Umbilical cord (tissue), 2 donors: ENCODE results near the gene HEATR5A. TPM values are rescaled to one million over a fixed set of nuclear protein-coding genes. Genes with fewer than 3 reads are reported as not detected.
"Not testable (repeated sequence)": the region's sequence is repeated elsewhere in the genome, so short reads cannot be mapped to it uniquely, and the experiment has no call there.

Experiments
- DNase-seq: peaks from one replicate; pipeline ENCODE4 v3.0.0-alpha.2; 2015; ENCODE audit warnings: low spot score
- total RNA-seq: library from RNA; depleted of rRNA; stranded (reverse); fragments of >200 nt; gene quantifications from one replicate; pipeline ENCODE4 v1.2.3, GENCODE V29; 2014; ENCODE audit warnings: low replicate concordance; ENCODE audit not compliant: insufficient read depth

The HEATR5A gene
- total RNA-seq, 1 donor from 2014 or later, result 55.6 TPM

DNA sequence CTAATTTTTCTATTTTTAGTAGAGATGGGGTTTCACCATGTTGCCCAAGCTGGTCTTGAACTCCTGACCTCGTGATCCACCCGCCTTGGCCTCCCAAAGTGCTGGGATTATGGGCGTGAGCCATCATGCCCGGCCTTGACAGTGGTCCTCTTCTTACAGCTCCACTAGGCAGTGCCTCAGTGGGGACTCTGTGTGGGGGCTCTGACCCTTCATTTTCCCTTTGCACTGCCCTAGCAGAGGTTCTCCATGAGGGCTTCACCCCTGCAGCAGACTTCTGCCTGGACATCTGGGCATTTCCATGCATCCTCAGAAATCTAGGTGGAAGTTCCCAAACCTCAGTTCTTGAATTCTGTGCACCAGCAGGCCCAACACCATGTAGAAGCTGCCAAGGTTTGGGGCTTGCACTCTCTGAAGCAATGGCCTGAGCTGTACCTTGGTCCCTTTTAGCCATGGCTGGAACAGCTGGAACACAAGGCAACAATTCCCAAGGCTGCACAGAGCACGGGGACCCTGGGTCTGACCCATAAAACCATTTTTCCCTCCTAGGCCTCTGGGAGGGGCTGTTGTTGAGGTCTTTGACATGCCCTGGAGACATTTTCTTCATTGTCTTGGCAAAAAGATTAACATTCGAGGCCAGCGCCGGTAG lies 90.4 kb downstream of the HEATR5A start:
- not testable (repeated sequence) for DNase-seq

GRCh38 chr14:31326111-31326510 lies 94.2 kb downstream of the HEATR5A start:
- DNase-seq, result no peak

DNA sequence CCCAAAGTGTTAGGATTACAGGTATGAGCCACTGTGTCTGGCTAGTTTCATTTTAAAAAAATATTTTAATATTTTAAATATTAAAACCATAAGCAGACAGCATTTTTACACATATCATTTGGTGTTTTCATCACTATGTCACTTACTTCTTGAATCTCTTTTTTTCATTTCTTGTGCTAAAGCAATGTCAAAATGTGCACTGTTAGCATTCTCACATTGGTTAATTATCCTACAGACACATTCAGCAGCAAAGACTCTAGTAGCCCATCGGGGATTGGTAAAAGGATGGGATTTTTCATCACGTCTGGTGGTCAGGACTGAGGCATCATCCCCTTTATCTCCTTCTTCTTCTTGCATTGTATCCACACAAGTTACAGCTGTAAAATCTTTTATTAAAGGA lies 96.9 kb downstream of the HEATR5A start:
- DNase-seq, result no peak

DNA sequence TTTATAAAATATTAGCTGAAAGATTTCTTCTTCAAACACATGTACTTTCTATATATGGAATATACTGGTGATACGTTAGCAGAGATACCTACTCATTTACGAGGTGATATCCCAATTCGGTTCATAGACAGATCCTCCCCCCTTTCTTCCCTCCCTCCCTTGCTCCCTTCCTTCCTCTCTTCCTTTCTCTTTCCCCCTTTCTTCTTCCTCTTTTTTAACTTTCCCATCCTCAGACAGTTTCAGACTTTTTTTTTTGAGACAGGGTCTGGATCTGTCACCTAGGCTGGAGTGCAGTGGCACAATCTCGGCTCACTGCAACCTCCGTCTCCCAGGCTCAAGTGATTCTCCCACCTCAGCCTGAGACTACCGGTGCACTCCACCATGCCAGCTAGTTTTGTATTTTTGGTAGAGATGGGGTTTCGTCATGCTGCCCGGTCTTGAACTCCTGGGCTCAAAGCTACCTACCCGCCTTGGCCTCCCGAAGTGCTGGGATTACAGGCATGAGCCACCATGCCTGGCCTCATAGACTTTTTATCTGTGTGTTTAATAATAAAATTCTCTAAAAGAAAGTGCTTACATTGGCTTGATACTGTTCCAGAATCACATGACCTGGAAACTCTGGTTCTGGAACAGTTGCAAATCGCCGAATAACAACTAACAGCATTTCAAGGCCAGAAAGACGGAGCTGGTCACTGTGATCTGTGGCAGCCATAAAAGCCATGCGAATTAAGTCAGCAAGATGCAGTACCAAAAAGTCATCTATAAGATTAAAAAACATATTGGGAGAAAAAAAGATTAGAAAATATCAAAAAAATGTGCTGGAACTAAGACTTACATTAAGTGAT lies 99.2 kb downstream of the HEATR5A start:
- DNase-seq, result peak; percentile 3

DNA sequence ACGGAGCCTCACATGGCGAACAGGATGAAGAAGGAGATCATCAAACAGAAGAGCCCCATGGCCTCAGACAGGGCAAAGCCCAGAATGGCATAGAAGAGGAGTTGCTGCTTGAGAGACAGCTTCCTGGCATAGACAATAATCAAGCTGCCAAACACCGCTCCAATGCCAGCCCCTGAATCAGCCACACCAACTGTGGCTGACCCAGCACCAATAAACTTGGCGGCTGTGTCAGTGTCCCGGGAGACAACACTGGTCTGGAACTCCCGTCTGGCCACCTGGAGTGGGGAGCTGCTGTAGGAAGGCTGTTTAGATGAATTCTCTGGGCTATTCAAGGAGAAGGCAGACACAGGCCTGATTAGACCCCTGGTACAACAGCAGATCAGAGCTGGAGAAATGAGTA lies 100.1 kb downstream of the HEATR5A start:
- DNase-seq, result no peak

- no peak for DNase-seq
Measured at GRCh38 chr14:31319701-31320100, 100.6 kb downstream of the HEATR5A start.

DNA sequence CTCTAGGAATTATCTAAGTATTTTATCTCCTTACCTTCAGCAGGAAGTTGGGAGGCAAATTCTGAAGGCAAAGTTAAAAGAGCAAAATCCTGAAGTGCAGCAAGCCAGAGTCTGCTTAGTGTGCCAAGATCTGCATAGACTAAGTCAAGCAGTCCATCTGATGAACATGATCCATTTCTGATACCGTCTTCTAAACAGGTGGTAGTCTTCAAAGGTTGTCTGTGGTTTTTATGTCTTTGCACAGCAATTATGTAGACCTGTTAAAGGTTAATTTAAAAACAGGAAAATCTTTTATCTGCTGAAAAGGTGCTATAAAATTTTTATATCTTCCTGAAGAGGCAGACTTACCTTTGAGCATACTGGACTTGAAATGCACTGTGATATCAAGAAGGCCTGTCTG lies 107.4 kb downstream of the HEATR5A start:
- DNase-seq, result no peak

- not testable (repeated sequence) for DNase-seq
Measured at GRCh38 chr14:31312370-31312769, 108.0 kb downstream of the HEATR5A start.

GRCh38 chr14:31307618-31308017 lies 112.7 kb downstream of the HEATR5A start:
- DNase-seq, result no peak

- DNase-seq, result no peak
Measured at GRCh38 chr14:31307198-31307597, 113.2 kb downstream of the HEATR5A start.

DNA sequence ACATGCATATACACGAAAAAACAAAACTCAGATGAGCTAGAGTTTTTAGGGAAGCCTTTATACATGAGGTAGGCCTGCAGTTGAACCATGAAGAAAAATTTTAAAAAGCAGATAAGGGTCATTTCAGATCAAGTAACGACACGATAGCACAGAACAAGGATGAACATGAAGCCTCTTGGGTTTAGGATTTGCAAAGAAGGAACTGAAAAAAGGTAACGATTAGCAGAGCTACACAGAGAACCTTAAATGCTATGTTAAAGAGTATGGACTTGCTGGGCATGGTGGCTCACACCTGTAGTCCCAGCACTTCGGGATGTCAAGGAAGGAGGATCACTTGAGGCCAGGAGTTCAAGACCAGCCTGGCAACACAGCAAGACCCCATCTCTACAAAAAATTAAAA lies 116.7 kb downstream of the HEATR5A start:
- DNase-seq, result no peak

DNA sequence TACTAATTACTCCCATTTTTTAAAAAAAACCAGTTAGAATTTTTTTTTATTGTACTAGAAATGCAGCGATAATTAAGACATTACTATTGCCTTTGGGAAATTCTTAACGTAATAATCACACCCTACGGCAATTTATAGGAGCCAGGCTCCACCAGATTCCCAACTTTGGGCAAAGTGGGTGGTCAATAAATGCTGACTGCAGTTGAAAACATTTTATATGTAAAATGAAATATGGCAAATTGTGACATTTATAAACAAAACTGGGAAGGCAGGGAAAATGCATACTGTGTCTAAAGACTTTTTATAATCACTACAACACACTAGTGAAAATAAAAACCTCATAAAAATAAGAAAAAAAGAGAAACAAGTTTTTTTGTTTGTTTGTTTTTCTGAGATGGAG lies 119.5 kb downstream of the HEATR5A start:
- DNase-seq, result no peak

- DNase-seq, result no peak
Measured at GRCh38 chr14:31300296-31300695, 120.1 kb downstream of the HEATR5A start.

DNA sequence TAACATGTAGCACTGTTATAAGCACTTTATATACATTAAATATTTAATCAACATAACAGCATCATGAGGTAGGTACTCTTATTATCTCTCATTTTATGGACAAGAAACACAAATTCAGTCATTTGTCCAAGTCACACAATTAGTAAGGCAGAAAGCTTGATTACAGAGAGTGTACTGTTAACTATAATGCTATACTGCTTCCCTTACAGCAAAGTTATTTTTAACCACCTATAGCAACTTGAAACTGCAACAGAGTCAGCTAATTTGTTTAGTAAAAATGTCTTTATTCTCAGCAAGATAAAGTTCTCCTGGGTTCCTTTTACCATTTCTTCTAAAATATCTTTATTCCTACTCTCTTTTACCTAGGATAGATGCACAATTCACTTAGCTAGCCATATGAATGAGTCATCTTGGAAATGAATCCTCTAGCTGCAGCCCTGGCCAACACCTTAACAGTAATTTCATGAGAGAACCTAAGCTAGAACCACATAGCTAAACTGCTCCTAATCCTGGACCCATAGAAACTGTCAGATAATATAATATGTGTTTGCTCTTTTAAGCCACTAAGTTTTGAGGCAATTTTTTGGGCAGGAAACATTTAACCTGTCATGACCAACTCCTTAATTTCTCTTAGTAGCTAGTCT lies 122.5 kb downstream of the HEATR5A start:
- DNase-seq, result no peak

DNA sequence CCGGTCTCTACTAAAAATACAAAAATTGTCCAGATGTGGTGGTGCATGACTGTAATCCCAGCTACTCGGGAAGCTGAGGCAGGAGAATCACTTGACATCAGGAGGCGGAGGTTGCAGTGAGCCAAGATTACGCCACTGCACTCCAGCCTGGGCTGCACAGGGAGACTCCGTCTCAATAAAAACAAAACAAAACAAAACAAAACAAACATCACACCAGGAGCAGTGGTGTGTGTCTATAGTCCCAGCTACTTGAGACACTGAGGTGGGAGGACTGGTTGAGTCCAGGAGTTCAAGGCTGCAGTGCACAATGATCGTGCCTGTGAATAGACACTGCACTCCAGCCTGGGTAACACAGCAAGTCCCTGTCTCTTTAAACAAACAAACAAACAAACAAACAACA lies 123.2 kb downstream of the HEATR5A start:
- DNase-seq, result no peak

DNA sequence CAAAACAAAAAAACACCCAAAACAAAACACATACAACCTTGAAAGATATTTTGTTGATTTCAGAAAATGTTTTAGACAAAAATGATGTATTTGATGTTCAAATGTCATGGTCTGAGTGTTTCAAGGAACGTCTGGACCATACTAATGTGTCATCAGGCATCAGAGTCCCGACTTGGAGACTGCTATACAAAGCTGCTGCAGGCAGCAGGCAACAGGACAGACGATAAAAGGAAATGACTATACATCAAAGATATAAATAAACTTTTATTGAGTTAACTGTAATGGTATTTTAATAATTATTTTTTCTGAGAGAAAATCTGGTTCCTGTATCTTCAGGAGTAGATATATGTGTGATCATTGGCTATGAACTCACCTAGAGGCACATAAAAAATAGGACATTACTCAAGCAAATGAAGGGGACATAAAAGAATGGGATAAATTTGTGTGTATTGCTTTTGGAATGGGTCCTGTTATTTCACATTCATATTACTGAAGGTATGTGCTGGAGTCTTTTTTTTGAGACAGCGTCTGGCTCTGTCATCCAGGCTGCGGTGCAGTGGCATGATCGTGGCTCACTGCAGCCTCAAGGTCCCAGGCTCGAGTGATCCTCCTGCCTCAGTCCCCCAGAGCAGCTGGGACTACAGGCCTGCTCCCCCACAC lies 125.5 kb downstream of the HEATR5A start:
- no peak for DNase-seq

DNA sequence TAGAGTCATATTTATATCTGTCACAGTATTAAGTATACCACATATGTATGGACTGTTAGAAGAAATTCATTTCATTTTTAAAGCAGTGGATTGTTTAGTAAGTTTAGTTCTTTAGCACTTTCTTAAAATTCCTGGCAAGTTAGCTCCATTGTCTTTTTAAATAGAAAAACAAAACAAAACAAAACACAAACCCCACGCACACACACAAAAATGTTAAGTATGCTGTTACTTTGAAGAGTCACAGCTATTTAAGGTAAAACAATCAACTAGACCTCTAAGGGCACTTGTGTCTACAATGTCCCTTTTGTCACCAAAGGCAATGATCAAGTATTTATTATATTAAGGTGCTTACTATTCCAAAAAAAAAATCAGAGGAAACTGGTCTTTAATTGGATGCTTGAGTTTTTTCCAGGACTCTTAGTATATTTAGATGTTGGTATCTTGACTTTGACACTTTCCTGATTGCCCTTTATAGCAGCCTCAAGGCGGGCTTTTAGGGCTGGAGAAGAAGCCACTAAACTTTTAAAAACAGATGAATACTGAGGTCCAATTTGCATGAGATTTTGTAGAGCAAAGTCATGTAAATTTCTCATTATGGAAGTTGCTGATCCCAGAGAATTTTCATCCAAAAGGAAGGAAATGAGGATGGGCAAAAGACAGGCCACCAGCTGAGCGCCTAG lies 127.3 kb downstream of the HEATR5A start:
- DNase-seq, result no peak

- no peak for DNase-seq
Measured at GRCh38 chr14:31291210-31291609, 129.1 kb downstream of the HEATR5A start.

DNA sequence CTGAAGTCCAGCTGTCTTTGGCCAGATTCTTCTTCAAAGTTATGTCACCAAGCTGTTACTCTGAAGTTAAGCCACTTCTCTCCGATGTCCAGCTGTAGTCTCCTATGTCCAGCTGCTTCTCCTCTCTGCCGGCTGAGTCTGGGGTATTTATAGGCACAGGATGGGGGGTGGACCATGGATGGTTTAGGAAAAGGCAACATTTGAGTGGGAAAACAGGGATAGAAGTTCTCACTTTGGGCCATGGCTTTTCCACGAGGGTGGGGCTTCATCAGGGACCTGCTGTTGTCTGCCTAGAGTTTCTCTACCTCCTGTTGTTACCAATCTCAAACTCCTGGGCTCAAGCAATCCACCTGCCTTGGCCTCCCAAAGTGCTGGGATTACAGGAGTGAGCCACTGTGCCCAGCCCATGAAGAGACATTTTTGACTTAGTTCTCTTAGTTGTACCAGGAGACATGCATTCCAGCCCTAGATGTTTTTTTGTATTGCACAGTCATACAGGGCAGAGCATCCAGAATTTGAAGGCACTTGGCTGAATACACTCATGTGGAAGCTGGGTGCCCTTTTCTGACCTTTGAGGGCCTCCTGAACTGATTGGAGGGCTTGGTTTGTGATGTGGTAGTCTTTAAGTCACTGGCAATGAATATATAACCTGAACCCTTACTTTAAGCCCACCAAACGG lies 132.9 kb downstream of the HEATR5A start:
- no peak for DNase-seq

GRCh38 chr14:31286456-31287293 lies 133.7 kb downstream of the HEATR5A start:
- DNase-seq, result no peak
